ENCODE results near the gene G6PC2. TPM values are rescaled to one million over a fixed set of nuclear protein-coding genes. Genes with fewer than 3 reads are reported as not detected.
"Not testable (repeated sequence)": the region's sequence is repeated elsewhere in the genome, so short reads cannot be mapped to it uniquely, and the experiment has no call there.

G6PC2 gene
- total RNA-seq, 5 donors from 2014 or later (not counting 1 experiment from before 2014, with no cell fraction given), result not detected

DNA sequence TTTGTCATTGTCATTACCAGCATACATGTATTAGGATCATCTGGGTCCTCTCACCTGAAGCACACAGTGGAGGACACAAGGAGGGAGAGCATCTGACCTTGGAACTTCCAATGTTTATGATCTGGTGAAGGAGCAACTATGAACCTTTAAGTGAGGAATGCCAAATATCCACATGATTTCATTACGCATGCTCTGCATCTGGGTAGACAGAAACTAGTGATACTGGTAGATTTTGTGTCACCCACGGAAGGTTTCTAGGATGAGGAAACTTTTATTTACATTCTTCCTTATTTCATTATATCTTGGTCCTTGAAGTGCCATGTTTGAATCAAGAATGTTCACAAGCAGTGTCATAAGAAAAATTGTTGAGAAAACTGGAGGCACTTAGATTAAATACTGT is 42.9 kb upstream of the G6PC2 start:
- Mint-ChIP-seq H3K9me3 (peaks cover 0 to 5% (median 0%) of the 10 kb centered on the region in 3 donors), H3K4me3 (no peak overlapping the region), H3K27ac (no peak overlapping the region), H3K36me3 (no peaks in the 10 kb centered on the region), H3K4me1 (no peaks in the 10 kb centered on the region), H3K27me3 (no peaks in the 10 kb centered on the region)
- Histone ChIP-seq H3K4me3 (ENCODE audit: control insufficient read depth in 1 of 2, extremely low read depth in 1 of 2, low read length in 1 of 2) (no peak overlapping the region), H3K27me3 (replicated peaks in 1 of 2; ENCODE audit: control insufficient read depth in 2 of 2, extremely low read depth in 1 of 2, insufficient read depth in 2 of 2, low read length in 1 of 2) (no peaks in the 10 kb centered on the region), H3K36me3 (ENCODE audit: control insufficient read depth in 2 of 2, extremely low read depth in 1 of 2, insufficient read depth in 1 of 2, low read length in 1 of 2) (no peaks in the 10 kb centered on the region), H3K4me1 (ENCODE audit: control insufficient read depth in 1 of 2, extremely low read depth in 1 of 2, insufficient read depth in 2 of 2, low read length in 2 of 2) (no peaks in the 10 kb centered on the region), H3K27ac (ENCODE audit: low read length) (no peak overlapping the region), H3K9me3 (no peaks in the 10 kb centered on the region)
- ATAC-seq (replicated peaks in 1 of 4), result no peak
- no CpG with 5 or more reads among the region's 2 CpGs for WGBS (ENCODE audit: insufficient coverage)
- CTCF ChIA-PET, result no interaction called here
- POLR2A ChIA-PET, result interaction anchor here in 1 of 2 donors (0.5 kb wide), 1 partner anchor 1008 kb away, joined by 4 read pairs; no protein-coding TSS in a partner anchor
- no peak for DNase-seq

DNA sequence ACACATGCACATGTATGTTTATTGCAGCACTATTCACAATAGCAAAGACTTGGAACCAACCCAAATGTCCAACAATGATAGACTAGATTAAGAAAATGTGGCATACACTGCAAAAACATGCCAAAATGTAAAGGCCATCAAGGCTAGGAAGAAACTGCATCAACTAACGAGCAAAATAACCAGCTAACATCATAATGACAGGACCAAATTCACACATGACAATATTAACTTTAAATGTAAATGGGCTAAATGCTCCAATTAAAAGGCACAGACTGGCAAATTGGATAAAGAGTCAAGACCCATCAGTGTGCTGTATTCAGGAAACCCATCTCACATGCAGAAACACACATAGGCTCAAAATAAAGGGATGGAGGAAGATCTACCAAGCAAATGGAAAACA is 33.9 kb upstream of the G6PC2 start:
- POLR2A ChIA-PET; H3K36me3 Mint-ChIP-seq; H3K27me3 ChIP-seq (replicated peaks in 1 of 2; ENCODE audit: control insufficient read depth in 2 of 2, extremely low read depth in 1 of 2, insufficient read depth in 2 of 2, low read length in 1 of 2); H3K27ac ChIP-seq (ENCODE audit: low read length); H3K27me3 Mint-ChIP-seq; H3K4me3 Mint-ChIP-seq; H3K9me3 ChIP-seq; H3K36me3 ChIP-seq (ENCODE audit: control insufficient read depth in 2 of 2, extremely low read depth in 1 of 2, insufficient read depth in 1 of 2, low read length in 1 of 2); ATAC-seq (replicated peaks in 1 of 4); CTCF ChIA-PET; H3K4me1 Mint-ChIP-seq; H3K4me3 ChIP-seq (ENCODE audit: control insufficient read depth in 1 of 2, extremely low read depth in 1 of 2, low read length in 1 of 2); H3K27ac Mint-ChIP-seq; H3K4me1 ChIP-seq (ENCODE audit: control insufficient read depth in 1 of 2, extremely low read depth in 1 of 2, insufficient read depth in 2 of 2, low read length in 2 of 2); H3K9me3 Mint-ChIP-seq; DNase-seq: not testable (repeated sequence)
- no CpG with 5 or more reads among the region's 1 CpG for WGBS (ENCODE audit: insufficient coverage)

DNA sequence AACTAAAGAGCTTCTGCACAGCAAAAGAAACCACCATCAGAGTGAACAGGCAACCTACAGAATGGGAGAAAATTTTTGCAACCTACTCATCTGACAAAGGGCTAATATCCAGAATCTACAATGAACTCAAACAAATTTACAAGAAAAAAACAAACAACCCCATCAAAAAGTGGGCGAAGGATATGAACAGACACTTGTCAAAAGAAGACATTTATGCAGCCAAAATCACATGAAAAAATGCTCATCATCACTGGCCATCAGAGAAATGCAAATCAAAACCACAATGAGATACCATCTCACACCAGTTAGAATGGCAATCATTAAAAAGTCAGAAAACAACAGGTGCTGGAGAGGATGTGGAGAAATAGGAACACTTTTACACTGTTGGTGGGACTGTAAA is 30.7 kb upstream of the G6PC2 start:
- DNase-seq; H3K4me1 Mint-ChIP-seq; H3K4me3 ChIP-seq (ENCODE audit: control insufficient read depth in 1 of 2, extremely low read depth in 1 of 2, low read length in 1 of 2); H3K27ac Mint-ChIP-seq; H3K4me1 ChIP-seq (ENCODE audit: control insufficient read depth in 1 of 2, extremely low read depth in 1 of 2, insufficient read depth in 2 of 2, low read length in 2 of 2); H3K9me3 ChIP-seq; CTCF ChIA-PET; ATAC-seq (replicated peaks in 1 of 4); H3K27me3 ChIP-seq (replicated peaks in 1 of 2; ENCODE audit: control insufficient read depth in 2 of 2, extremely low read depth in 1 of 2, insufficient read depth in 2 of 2, low read length in 1 of 2); H3K36me3 ChIP-seq (ENCODE audit: control insufficient read depth in 2 of 2, extremely low read depth in 1 of 2, insufficient read depth in 1 of 2, low read length in 1 of 2); H3K27me3 Mint-ChIP-seq; H3K27ac ChIP-seq (ENCODE audit: low read length); POLR2A ChIA-PET; H3K36me3 Mint-ChIP-seq; H3K4me3 Mint-ChIP-seq; H3K9me3 Mint-ChIP-seq: not testable (repeated sequence)
- WGBS (ENCODE audit: insufficient coverage), result no CpG with 5 or more reads among the region's 1 CpG

DNA sequence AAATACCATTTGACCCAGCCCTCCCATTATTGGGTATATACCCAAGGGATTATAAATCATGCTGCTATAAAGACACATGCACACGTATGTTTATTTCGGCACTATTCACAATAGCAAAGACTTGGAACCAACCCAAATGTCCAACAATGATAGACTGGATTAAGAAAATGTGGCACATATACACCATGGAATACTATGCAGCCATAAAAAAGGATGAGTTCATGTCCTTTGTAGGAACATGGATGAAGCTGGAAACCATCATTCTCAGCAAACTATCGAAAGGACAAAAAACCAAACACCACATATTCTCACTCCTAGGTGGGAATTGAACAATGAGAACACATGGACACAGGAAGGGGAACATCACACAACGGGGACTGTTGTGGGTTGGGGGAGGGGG is 30.3 kb upstream of the G6PC2 start:
- DNase-seq; H3K36me3 Mint-ChIP-seq; H3K9me3 ChIP-seq; H3K27ac Mint-ChIP-seq; H3K27ac ChIP-seq (ENCODE audit: low read length); H3K4me1 Mint-ChIP-seq; ATAC-seq (replicated peaks in 1 of 4); H3K4me1 ChIP-seq (ENCODE audit: control insufficient read depth in 1 of 2, extremely low read depth in 1 of 2, insufficient read depth in 2 of 2, low read length in 2 of 2); H3K27me3 Mint-ChIP-seq; H3K4me3 ChIP-seq (ENCODE audit: control insufficient read depth in 1 of 2, extremely low read depth in 1 of 2, low read length in 1 of 2); H3K4me3 Mint-ChIP-seq; H3K9me3 Mint-ChIP-seq; H3K36me3 ChIP-seq (ENCODE audit: control insufficient read depth in 2 of 2, extremely low read depth in 1 of 2, insufficient read depth in 1 of 2, low read length in 1 of 2); H3K27me3 ChIP-seq (replicated peaks in 1 of 2; ENCODE audit: control insufficient read depth in 2 of 2, extremely low read depth in 1 of 2, insufficient read depth in 2 of 2, low read length in 1 of 2); CTCF ChIA-PET: not testable (repeated sequence)
- whole genome bisulfite sequencing (ENCODE audit: insufficient coverage), result no CpG with 5 or more reads among the region's 4 CpGs
- POLR2A ChIA-PET, result interaction anchor here in 1 of 2 donors (0.8 kb wide), 1 partner anchor 141 kb away, joined by 3 read pairs; no protein-coding TSS in a partner anchor

DNA sequence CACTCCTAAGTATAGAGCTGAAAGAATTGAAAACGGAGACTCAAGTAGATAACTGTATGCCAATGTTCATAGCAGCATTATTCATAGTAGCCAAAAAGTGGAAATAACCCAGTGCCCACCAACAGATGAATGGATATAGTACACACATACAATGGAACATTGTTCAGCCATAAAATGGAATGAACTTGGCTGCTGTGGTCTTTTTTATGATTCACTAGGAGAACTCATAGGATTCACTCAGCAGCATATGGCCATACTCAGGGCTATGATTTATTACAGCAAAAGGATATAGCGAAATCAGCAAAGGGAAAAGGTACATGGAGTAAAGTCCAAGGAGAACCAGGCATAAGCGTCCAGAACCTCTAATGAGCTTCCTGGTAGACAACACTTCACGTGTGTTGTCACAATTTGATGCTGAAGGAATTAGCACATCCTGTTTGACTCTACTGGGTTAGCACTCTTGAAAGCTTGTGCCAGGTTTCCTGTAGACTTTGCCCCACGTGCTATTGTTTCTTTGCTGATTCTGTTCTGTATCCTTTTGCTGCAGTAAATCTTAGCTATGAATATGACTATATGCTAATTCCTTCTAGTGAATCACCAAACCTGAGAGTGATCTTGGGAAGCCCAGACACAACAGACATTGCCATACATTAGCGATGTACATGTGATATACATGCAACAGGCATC is 26.6 kb upstream of the G6PC2 start:
- Histone ChIP-seq H3K4me1 (ENCODE audit: control insufficient read depth in 1 of 2, extremely low read depth in 1 of 2, insufficient read depth in 2 of 2, low read length in 2 of 2) (no peaks in the 10 kb centered on the region), H3K27ac (ENCODE audit: low read length) (no peak overlapping the region), H3K36me3 (ENCODE audit: control insufficient read depth in 2 of 2, extremely low read depth in 1 of 2, insufficient read depth in 1 of 2, low read length in 1 of 2) (no peaks in the 10 kb centered on the region), H3K9me3 (no peaks in the 10 kb centered on the region), H3K27me3 (replicated peaks in 1 of 2; ENCODE audit: control insufficient read depth in 2 of 2, extremely low read depth in 1 of 2, insufficient read depth in 2 of 2, low read length in 1 of 2) (no peaks in the 10 kb centered on the region), H3K4me3 (ENCODE audit: control insufficient read depth in 1 of 2, extremely low read depth in 1 of 2, low read length in 1 of 2) (no peak overlapping the region)
- Mint-ChIP-seq H3K27me3 (no peaks in the 10 kb centered on the region), H3K9me3 (no peaks in the 10 kb centered on the region), H3K4me1 (peaks cover 0 to 9% (median 4%) of the 10 kb centered on the region in 3 donors), H3K27ac (no peak overlapping the region), H3K36me3 (no peaks in the 10 kb centered on the region), H3K4me3 (no peak overlapping the region)
- DNase-seq (no peak), ATAC-seq (replicated peaks in 1 of 4) (no peak)
- POLR2A ChIA-PET, result no interaction called here
- CTCF ChIA-PET, result no interaction called here
- 92% methylated on average over 3 of the region's 6 CpGs for WGBS (ENCODE audit: insufficient coverage)

DNA sequence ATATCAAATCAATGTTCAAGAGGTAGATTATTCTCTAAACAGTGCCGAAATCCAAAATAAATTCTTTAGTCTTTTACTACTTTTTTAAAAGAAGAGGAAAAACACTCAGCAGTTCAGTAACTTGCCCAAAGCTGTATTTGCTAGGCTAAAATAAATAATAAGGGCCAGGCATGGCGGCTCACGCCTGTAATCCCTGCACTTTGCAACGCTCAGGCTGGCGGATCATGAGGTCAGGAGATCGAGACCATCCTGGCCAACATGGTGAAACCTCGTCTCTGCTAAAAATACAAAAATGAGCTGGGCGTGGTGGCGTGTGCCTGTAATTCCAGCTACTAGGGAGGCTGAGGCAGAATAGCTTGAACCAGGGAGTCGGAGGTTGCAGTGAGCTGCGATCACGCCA is 18.9 kb upstream of the G6PC2 start:
- H3K36me3 ChIP-seq (ENCODE audit: control insufficient read depth in 2 of 2, extremely low read depth in 1 of 2, insufficient read depth in 1 of 2, low read length in 1 of 2); H3K27ac ChIP-seq (ENCODE audit: low read length); DNase-seq; H3K27me3 Mint-ChIP-seq; H3K27ac Mint-ChIP-seq; H3K9me3 ChIP-seq; ATAC-seq (replicated peaks in 1 of 4); H3K4me1 ChIP-seq (ENCODE audit: control insufficient read depth in 1 of 2, extremely low read depth in 1 of 2, insufficient read depth in 2 of 2, low read length in 2 of 2); H3K4me3 ChIP-seq (ENCODE audit: control insufficient read depth in 1 of 2, extremely low read depth in 1 of 2, low read length in 1 of 2); H3K36me3 Mint-ChIP-seq; POLR2A ChIA-PET; CTCF ChIA-PET; H3K4me3 Mint-ChIP-seq; H3K9me3 Mint-ChIP-seq; H3K27me3 ChIP-seq (replicated peaks in 1 of 2; ENCODE audit: control insufficient read depth in 2 of 2, extremely low read depth in 1 of 2, insufficient read depth in 2 of 2, low read length in 1 of 2): not testable (repeated sequence)
- H3K4me1 Mint-ChIP-seq, result peaks cover 0 to 16% (median 3%) of the 10 kb centered on the region in 3 donors
- WGBS (ENCODE audit: insufficient coverage), result 96% methylated on average over 8 of the region's 12 CpGs

DNA sequence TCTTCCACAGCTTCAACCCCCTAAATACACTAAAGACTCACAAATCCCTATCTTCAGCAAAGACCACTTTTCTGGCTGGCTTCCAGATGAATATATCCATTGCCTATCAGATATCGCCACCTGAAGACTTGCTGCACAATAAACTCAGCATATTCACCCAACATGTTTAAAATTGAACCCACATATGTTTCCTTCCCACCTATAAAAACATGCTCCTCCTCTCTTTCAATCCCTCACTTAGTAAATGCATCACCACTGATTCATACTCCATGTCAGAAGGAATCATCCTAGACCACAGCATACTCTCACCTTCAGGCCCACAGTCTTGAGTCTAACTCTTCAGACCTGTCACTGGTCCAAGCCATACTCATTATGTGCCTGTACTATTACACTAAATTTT is 16.1 kb upstream of the G6PC2 start:
- no peak for DNase-seq
- CTCF ChIA-PET, result interaction anchor here in 1 of 2 donors (0.6 kb wide), 1 partner anchor 540 kb away, joined by 3 read pairs; no protein-coding TSS in a partner anchor
- POLR2A ChIA-PET, result no interaction called here
- Histone ChIP-seq H3K9me3 (no peaks in the 10 kb centered on the region), H3K4me3 (ENCODE audit: control insufficient read depth in 1 of 2, extremely low read depth in 1 of 2, low read length in 1 of 2) (no peak overlapping the region), H3K36me3 (ENCODE audit: control insufficient read depth in 2 of 2, extremely low read depth in 1 of 2, insufficient read depth in 1 of 2, low read length in 1 of 2) (no peaks in the 10 kb centered on the region), H3K27ac (ENCODE audit: low read length) (no peak overlapping the region), H3K27me3 (replicated peaks in 1 of 2; ENCODE audit: control insufficient read depth in 2 of 2, extremely low read depth in 1 of 2, insufficient read depth in 2 of 2, low read length in 1 of 2) (no peaks in the 10 kb centered on the region), H3K4me1 (ENCODE audit: control insufficient read depth in 1 of 2, extremely low read depth in 1 of 2, insufficient read depth in 2 of 2, low read length in 2 of 2) (peaks cover 0 to 4% of the 10 kb centered on the region in 2 experiments)
- no peak overlapping the region for H3K27ac Mint-ChIP-seq
- no peaks in the 10 kb centered on the region for H3K9me3 Mint-ChIP-seq
- H3K4me1 Mint-ChIP-seq, result peaks cover 4 to 14% (median 6%) of the 10 kb centered on the region in 3 donors
- no peaks in the 10 kb centered on the region for H3K36me3 Mint-ChIP-seq
- no peaks in the 10 kb centered on the region for H3K27me3 Mint-ChIP-seq
- WGBS (ENCODE audit: insufficient coverage), result 90% methylated on average over 1 of the region's 1 CpG
- no peak for ATAC-seq (replicated peaks in 1 of 4)
- H3K4me3 Mint-ChIP-seq, result no peak overlapping the region

All from T-cell (primary cell).